Neural cell (in vitro differentiated cells): ENCODE results near the gene RCE1. TPM values are rescaled to one million over a fixed set of nuclear protein-coding genes. Genes with fewer than 3 reads are reported as not detected.

Experiments used
- H2AFZ ChIP-seq: fragments of 200-600, 300-800 bp; sonication (generic), shearing (Covaris generic); 2 replicates; pipeline ENCODE4 v1.6.0; 2014; ENCODE audit warnings: low read depth, mild to moderate bottlenecking, antibody characterized with exemption, low read length, moderate library complexity
- H3F3A ChIP-seq: fragments of 200-600 bp; shearing (Covaris generic); 2 replicates; pipeline ENCODE4 v1.6.1; 2016; ENCODE audit warnings: mild to moderate bottlenecking, moderate library complexity, mixed read lengths, antibody characterized with exemption, low read length; ENCODE audit not compliant: insufficient read depth, poor library complexity, severe bottlenecking
- H3K27ac ChIP-seq: fragments of 200-600, 300-800 bp; sonication (generic), shearing (Covaris generic); 2 replicates; pipeline ENCODE4 v1.5.1; 2014; ENCODE audit warnings: mild to moderate bottlenecking, low read length, moderate library complexity
- H3K27me3 ChIP-seq: fragments of 300-800, 200-600 bp; sonication (generic), shearing (Covaris generic); 2 replicates; pipeline ENCODE4 v1.6.0; 2014; ENCODE audit warnings: mild to moderate bottlenecking, low read depth, low read length, moderate library complexity; ENCODE audit not compliant: insufficient read depth
- H3K36me3 ChIP-seq: fragments of 300-800, 200-600 bp; sonication (generic), shearing (Covaris generic); 2 replicates; pipeline ENCODE4 v1.5.1; 2014; ENCODE audit warnings: mild to moderate bottlenecking, antibody characterized with exemption, low read length, moderate library complexity; ENCODE audit not compliant: insufficient read depth
- H3K4me2 ChIP-seq: fragments of 300-800, 200-600 bp; sonication (generic), shearing (Covaris generic); 2 replicates; pipeline ENCODE4 v1.6.0; 2014; ENCODE audit warnings: mild to moderate bottlenecking, low read length
- H3K4me3 ChIP-seq: fragments of 300-800, 200-600 bp; sonication (generic), shearing (Covaris generic); 2 replicates; pipeline ENCODE4 v1.5.1; 2014; ENCODE audit warnings: mild to moderate bottlenecking, low read length, moderate library complexity
- H3K79me2 ChIP-seq: fragments of 200-600 bp; shearing (Covaris generic); replicated peaks from 2 replicates; pipeline ENCODE4 v1.6.0; 2014; ENCODE audit warnings: mild to moderate bottlenecking, low read length, moderate library complexity; ENCODE audit not compliant: insufficient read depth
- H3K9ac ChIP-seq: fragments of 300-800, 200-600 bp; sonication (generic), shearing (Covaris generic); 2 replicates; pipeline ENCODE4 v1.6.1; 2016; ENCODE audit warnings: mild to moderate bottlenecking, low read length, mixed read lengths
- H3K9me2 ChIP-seq: fragments of 200-600 bp; shearing (Covaris generic); 2 replicates; pipeline ENCODE4 v1.6.1; 2016; ENCODE audit warnings: mild to moderate bottlenecking, low read length, mixed read lengths; ENCODE audit not compliant: insufficient read depth
- H3K9me3 ChIP-seq: fragments of 200-600, 300-800 bp; sonication (generic), shearing (Covaris generic); 2 replicates; pipeline ENCODE4 v1.6.1; 2016; ENCODE audit warnings: mild to moderate bottlenecking, mixed run types, low read length, moderate library complexity, mixed read lengths
- H4K20me1 ChIP-seq: fragments of 200-600 bp; shearing (Covaris generic); 2 replicates; pipeline ENCODE4 v1.6.1; 2016; ENCODE audit warnings: mild to moderate bottlenecking, mixed run types; ENCODE audit not compliant: insufficient read depth
- CTCF ChIP-seq: fragments of 450-650 bp; IDR thresholded peaks from 2 replicates; pipeline ENCODE4 v1.5.1; 2014; ENCODE audit warnings: antibody characterized with exemption, mild to moderate bottlenecking, moderate library complexity; ENCODE audit not compliant: poor library complexity, severe bottlenecking
- EP300 ChIP-seq: fragments of 450-650 bp; conservative IDR thresholded peaks from 2 replicates; pipeline ENCODE4 v1.6.1; 2014; ENCODE audit warnings: antibody characterized with exemption, mild to moderate bottlenecking, moderate library complexity; ENCODE audit not compliant: poor library complexity, severe bottlenecking
- EZH2 ChIP-seq: fragments of 200-600, 300-800 bp; shearing (Covaris generic), sonication (generic); IDR thresholded peaks from 2 replicates; pipeline ENCODE4 v1.6.1; 2014; ENCODE audit warnings: antibody characterized with exemption, low read length, borderline replicate concordance, mild to moderate bottlenecking; ENCODE audit not compliant: insufficient read depth, poor library complexity, severe bottlenecking
- MXI1 ChIP-seq: fragments of 450-650 bp; conservative IDR thresholded peaks from 2 replicates; pipeline ENCODE4 v1.6.1; 2014; ENCODE audit warnings: antibody characterized with exemption, mild to moderate bottlenecking; ENCODE audit not compliant: poor library complexity, severe bottlenecking
- POLR2AphosphoS5 ChIP-seq: IDR thresholded peaks from 2 replicates; pipeline ENCODE4 v1.6.1; 2012
- RAD21 ChIP-seq: fragments of 450-650 bp; conservative IDR thresholded peaks from 2 replicates; pipeline ENCODE4 v1.6.1; 2014; ENCODE audit warnings: antibody characterized with exemption, mild to moderate bottlenecking, moderate library complexity
- REST ChIP-seq: IDR thresholded peaks from 2 replicates; pipeline ENCODE4 v1.6.1; 2012; ENCODE audit warnings: borderline replicate concordance
- SMC3 ChIP-seq: fragments of 450-650 bp; conservative IDR thresholded peaks from 2 replicates; pipeline ENCODE4 v1.6.1; 2014; ENCODE audit warnings: antibody characterized with exemption, mild to moderate bottlenecking, moderate library complexity; ENCODE audit not compliant: poor library complexity
- TAF1 ChIP-seq: IDR thresholded peaks from 2 replicates; pipeline ENCODE4 v1.6.1; 2012; ENCODE audit warnings: low read depth
- polyA plus RNA-seq: library from polyadenylated mRNA; depleted of rRNA; stranded (reverse); fragments of >200 nt; gene quantifications from 2 replicates; pipeline ENCODE4 v1.2.3, GENCODE V29; 2014

The RCE1 gene
- polyA plus RNA-seq, 1 donor from 2014 or later: 50.5 TPM

- no peaks in the 10 kb centered on the region for H4K20me1 ChIP-seq
- H3K79me2 ChIP-seq: no peaks in the 10 kb centered on the region
- TF ChIP-seq CTCF: no peak
- no peak for TF ChIP-seq REST
- TF ChIP-seq EP300: no peak
- no peak for TF ChIP-seq EZH2
- no peak for TF ChIP-seq MXI1
- TF ChIP-seq POLR2AphosphoS5: no peak
- no peak for TF ChIP-seq TAF1
- no peak for TF ChIP-seq RAD21
- TF ChIP-seq SMC3: no peak
- no peaks in the 10 kb centered on the region for H3K27me3 ChIP-seq
- H3K4me2 ChIP-seq: no peak overlapping the region
- no peak overlapping the region for H3K9ac ChIP-seq
- H3K36me3 ChIP-seq: no peaks in the 10 kb centered on the region
- H3K9me3 ChIP-seq: no peaks in the 10 kb centered on the region
- H2AFZ ChIP-seq: no peak overlapping the region
- no peaks in the 10 kb centered on the region for H3F3A ChIP-seq
- no peak overlapping the region for H3K4me3 ChIP-seq
- no peaks in the 10 kb centered on the region for H3K9me2 ChIP-seq
- H3K27ac ChIP-seq: no peak overlapping the region
Observed at GRCh38 chr11:66863428-66864125, 20.3 kb downstream of the RCE1 start.

GRCh38 chr11:66864172-66864901, 21.1 kb downstream of the RCE1 start:
- Histone ChIP-seq H3K27ac (no peak overlapping the region), H3K79me2 (no peaks in the 10 kb centered on the region), H2AFZ (no peak overlapping the region), H3F3A (no peaks in the 10 kb centered on the region), H3K27me3 (no peaks in the 10 kb centered on the region), H4K20me1 (no peaks in the 10 kb centered on the region), H3K9me3 (no peaks in the 10 kb centered on the region), H3K4me3 (no peak overlapping the region), H3K4me2 (no peak overlapping the region), H3K9ac (no peak overlapping the region), H3K9me2 (no peaks in the 10 kb centered on the region), H3K36me3 (no peaks in the 10 kb centered on the region)
- no peak for TF ChIP-seq TAF1
- no peak for TF ChIP-seq RAD21
- no peak for TF ChIP-seq EP300
- TF ChIP-seq EZH2: no peak
- no peak for TF ChIP-seq SMC3
- no peak for TF ChIP-seq POLR2AphosphoS5
- TF ChIP-seq REST: no peak
- TF ChIP-seq MXI1: no peak
- no peak for TF ChIP-seq CTCF
